OCI-LY3 (cell line): ENCODE measurements around the gene DSE.

ENCODE experiments used
- H2AFZ ChIP-seq: fragments of 200-600, 300-600 bp; shearing (Covaris generic); 2 replicates; pipeline ENCODE4 v1.6.0; 2014; ENCODE audit warnings: antibody characterized with exemption, low read depth, low read length
- H3K27ac ChIP-seq: fragments of 200-600, 300-600 bp; sonication (generic); 2 replicates; pipeline ENCODE4 v1.5.1; 2014; ENCODE audit warnings: mild to moderate bottlenecking, low read length, moderate library complexity, mixed read lengths
- H3K27me3 ChIP-seq: fragments of 200-600, 300-600 bp; sonication (generic); 2 replicates; pipeline ENCODE4 v1.6.1; 2014; ENCODE audit warnings: low read depth, low read length, mixed read lengths
- H3K36me3 ChIP-seq: fragments of 200-600, 300-600 bp; sonication (generic); replicated peaks from 2 replicates; pipeline ENCODE3; 2014; ENCODE audit warnings: low read depth, low read length, mixed read lengths
- H3K4me1 ChIP-seq: fragments of 300-600, 200-600 bp; sonication (generic); 2 replicates; pipeline ENCODE4 v1.6.1; 2014; ENCODE audit warnings: low read length, mixed read lengths
- H3K4me2 ChIP-seq: fragments of 200-600, 300-600 bp; sonication (generic); 2 replicates; pipeline ENCODE4 v1.6.1; 2014; ENCODE audit warnings: low read length, mixed read lengths
- H3K4me3 ChIP-seq: fragments of 300-600, 200-600 bp; sonication (generic); 2 replicates; pipeline ENCODE4 v1.5.1; 2014; ENCODE audit warnings: antibody characterized with exemption, mild to moderate bottlenecking, low read length, moderate library complexity
- H3K79me2 ChIP-seq: fragments of 300-600, 200-600 bp; shearing (Covaris generic); 2 replicates; pipeline ENCODE4 v1.6.1; 2014; ENCODE audit warnings: mild to moderate bottlenecking, low read length, mixed read lengths
- H3K9ac ChIP-seq: fragments of 300-600, 200-600 bp; shearing (Covaris generic); 2 replicates; pipeline ENCODE4 v1.6.0; 2014; ENCODE audit warnings: mild to moderate bottlenecking, low read length, moderate library complexity
- H3K9me3 ChIP-seq: fragments of 200-600, 300-600 bp; shearing (Covaris generic); 2 replicates; pipeline ENCODE4 v1.6.1; 2014; ENCODE audit warnings: low read length, mixed read lengths; ENCODE audit not compliant: insufficient read depth
- H4K20me1 ChIP-seq: fragments of 200-600, 300-600 bp; sonication (generic); 2 replicates; pipeline ENCODE4 v1.6.1; 2016; ENCODE audit warnings: low read length, mixed read lengths; ENCODE audit not compliant: insufficient read depth
- CTCF ChIP-seq: fragments of 200-600, 300-600 bp; sonication (generic); IDR thresholded peaks from 2 replicates; pipeline ENCODE4 v1.5.1; 2014; ENCODE audit warnings: antibody characterized with exemption, low read length, low read depth
- EZH2phosphoT487 ChIP-seq: fragments of 200-600 bp; shearing (Covaris generic); IDR thresholded peaks from 2 replicates; pipeline ENCODE4 v1.6.1; 2018; ENCODE audit warnings: antibody characterized with exemption, mixed run types, low read depth

The DSE gene

GRCh38 chr6:116471531-116471930, 100.8 kb downstream of the DSE start:
- Histone ChIP-seq H3K79me2 (no peaks in the 10 kb centered on the region), H3K36me3 (no peaks in the 10 kb centered on the region), H3K4me2 (no peak overlapping the region), H3K9me3 (no peaks in the 10 kb centered on the region), H3K27me3 (no peaks in the 10 kb centered on the region), H3K27ac (no peak overlapping the region), H4K20me1 (no peaks in the 10 kb centered on the region), H2AFZ (no peak overlapping the region), H3K4me3 (no peak overlapping the region), H3K4me1 (peaks cover 15% of the 10 kb centered on the region), H3K9ac (no peak overlapping the region)
- TF ChIP-seq CTCF = no peak

- no peaks in the 10 kb centered on the region for H4K20me1 ChIP-seq
- no peak overlapping the region for H3K27ac ChIP-seq
- H2AFZ ChIP-seq = no peak overlapping the region
- no peak overlapping the region for H3K4me2 ChIP-seq
- H3K27me3 ChIP-seq = no peaks in the 10 kb centered on the region
- peaks cover 19% of the 10 kb centered on the region for H3K4me1 ChIP-seq
- no peaks in the 10 kb centered on the region for H3K36me3 ChIP-seq
- H3K4me3 ChIP-seq = no peak overlapping the region
- no peak for TF ChIP-seq CTCF
- no peak for TF ChIP-seq EZH2phosphoT487
- no peaks in the 10 kb centered on the region for H3K9me3 ChIP-seq
- no peak overlapping the region for H3K9ac ChIP-seq
- no peaks in the 10 kb centered on the region for H3K79me2 ChIP-seq
Measured at GRCh38 chr6:116472706-116473105, 102.0 kb downstream of the DSE start.

- Histone ChIP-seq H3K27ac (no peak overlapping the region), H3K36me3 (no peaks in the 10 kb centered on the region), H3K9ac (no peak overlapping the region), H3K27me3 (no peaks in the 10 kb centered on the region), H3K4me2 (peak overlapping the region; percentile 69), H3K4me3 (peak overlapping the region; percentile 69), H3K79me2 (no peaks in the 10 kb centered on the region), H3K9me3 (no peaks in the 10 kb centered on the region), H3K4me1 (peaks cover 19% of the 10 kb centered on the region), H2AFZ (0 out of 2 replicates have a peak overlapping the region, but pooled peaks have one; percentile 3), H4K20me1 (no peaks in the 10 kb centered on the region)
- TF ChIP-seq CTCF (no peak), EZH2phosphoT487 (no peak)
Measured at GRCh38 chr6:116475141-116475540, 104.4 kb downstream of the DSE start.

GRCh38 chr6:116476002-116476678, 105.4 kb downstream of the DSE start:
- H3K4me3 ChIP-seq = peak overlapping the region; percentile 69
- H3K36me3 ChIP-seq = no peaks in the 10 kb centered on the region
- peak overlapping the region; percentile 69 for H3K4me2 ChIP-seq

More at GRCh38 chr6:116476002-116476678, 105.4 kb downstream of the DSE start:
- TF ChIP-seq EZH2phosphoT487 = no peak
- TF ChIP-seq CTCF = no peak
- no peaks in the 10 kb centered on the region for H3K79me2 ChIP-seq
- H3K9me3 ChIP-seq = no peaks in the 10 kb centered on the region
- no peaks in the 10 kb centered on the region for H4K20me1 ChIP-seq
- H3K27me3 ChIP-seq = no peaks in the 10 kb centered on the region
- no peak overlapping the region for H2AFZ ChIP-seq
- H3K4me1 ChIP-seq = peaks cover 19% of the 10 kb centered on the region
- no peak overlapping the region for H3K9ac ChIP-seq
- H3K27ac ChIP-seq = no peak overlapping the region
